CD4-positive, CD25-positive, alpha-beta regulatory T cell (primary cell): ENCODE results near the gene IQCF5. TPM values are rescaled to one million over a fixed set of nuclear protein-coding genes. Genes with fewer than 3 reads are reported as not detected.
"Not testable (repeated sequence)": the region's sequence is repeated elsewhere in the genome, so short reads cannot be mapped to it uniquely, and the experiment has no call there.

Experiments used
- ATAC-seq, 2 donors: fragments of 150-1000 bp; cut with Tn5 transposase; one replicate each; pipeline ENCODE4 v1.10.0; 2021; ENCODE audit warnings: low read depth in 2 of 2, moderate number of reproducible peaks in 2 of 2, moderate library complexity in 1 of 2
- DNase-seq, 3 donors: peaks; one replicate each; pipeline versions ENCODE4 v3.0.0 to v3.0.0-alpha.2; 2012 to 2022; ENCODE audit warnings: mixed read lengths in 1 of 3
- H3K27ac ChIP-seq: one replicate; pipeline ENCODE4 v1.7.0; 2013; ENCODE audit warnings: mild to moderate bottlenecking, low read length; ENCODE audit not compliant: insufficient read depth, poor library complexity, severe bottlenecking
- H3K27me3 ChIP-seq: one replicate; pipeline ENCODE4 v1.7.0; 2013; ENCODE audit warnings: low read length; ENCODE audit not compliant: control insufficient read depth, insufficient read depth
- H3K36me3 ChIP-seq: one replicate; pipeline ENCODE4 v1.7.0; 2013; ENCODE audit warnings: mild to moderate bottlenecking, low read length, moderate library complexity; ENCODE audit not compliant: control insufficient read depth, insufficient read depth
- H3K4me1 ChIP-seq: 2 replicates; pipeline ENCODE4 v1.7.0; 2013; ENCODE audit warnings: mild to moderate bottlenecking, low read length; ENCODE audit not compliant: insufficient read depth, control insufficient read depth, poor library complexity, severe bottlenecking
- H3K4me3 ChIP-seq: one replicate; pipeline ENCODE4 v1.7.0; 2013; ENCODE audit warnings: low read depth, mild to moderate bottlenecking, low read length, moderate library complexity
- H3K9me3 ChIP-seq, 2 experiments: 1 replicate in 1 of 2; 2 replicates in 1 of 2; pipeline ENCODE4 v1.7.0; 2013; ENCODE audit warnings: low read length in 2 of 2, mild to moderate bottlenecking in 1 of 2, moderate library complexity in 1 of 2; ENCODE audit not compliant: control insufficient read depth in 2 of 2
- H3K27ac Mint-ChIP-seq, 3 donors: one replicate each; pipeline ENCODE4 v1.8.0; 2020 to 2022; ENCODE audit warnings: mild to moderate bottlenecking in 3 of 3, mixed read lengths in 3 of 3, moderate library complexity in 2 of 3
- H3K27me3 Mint-ChIP-seq: one replicate; pipeline ENCODE4 v1.8.0; 2022; ENCODE audit warnings: mild to moderate bottlenecking, mixed read lengths
- H3K36me3 Mint-ChIP-seq: one replicate; pipeline ENCODE4 v1.8.0; 2020; ENCODE audit warnings: mixed read lengths
- H3K4me1 Mint-ChIP-seq, 4 donors: one replicate each; pipeline ENCODE4 v1.8.0; 2020 to 2022; ENCODE audit warnings: mixed read lengths in 4 of 4, mild to moderate bottlenecking in 1 of 4
- H3K4me3 Mint-ChIP-seq, 4 donors: one replicate each; pipeline ENCODE4 v1.8.0; 2020 to 2022; ENCODE audit warnings: mild to moderate bottlenecking in 4 of 4, mixed read lengths in 4 of 4, moderate library complexity in 3 of 4
- H3K9me3 Mint-ChIP-seq, 7 donors: one replicate each; pipeline ENCODE4 v1.8.0; 2020 to 2022; ENCODE audit warnings: mixed read lengths in 7 of 7, mild to moderate bottlenecking in 3 of 7, moderate library complexity in 2 of 7
- polyA plus RNA-seq, 4 donors: library from polyadenylated mRNA; unstranded; fragments of 300-500 nt; fragmentation: Illumina TruSeq; gene quantifications; one replicate each; pipeline ENCODE4 v1.2.3, GENCODE V29; 2021
- total RNA-seq: library from RNA; stranded (reverse); gene quantifications from one replicate; pipeline ENCODE4 v1.2.3, GENCODE V29; 2022

Gene IQCF5
- total RNA-seq (not detected), polyA plus RNA-seq (not detected)

- H3K36me3 Mint-ChIP-seq = no peaks in the 10 kb centered on the region
- Histone ChIP-seq H3K4me3 (no peak within 1 kb of the TSS), H3K27me3 (no peaks in the 10 kb centered on the region), H3K9me3 (no peaks in the 10 kb centered on the region), H3K4me1 (no peaks in the 10 kb centered on the region), H3K36me3 (no peaks in the 10 kb centered on the region), H3K27ac (no peak within 1 kb of the TSS)
- no peak within 1 kb of the TSS for H3K27ac Mint-ChIP-seq
- DNase-seq = no peak
- no peak for ATAC-seq
- H3K4me3 Mint-ChIP-seq = peak within 1 kb of the TSS in 1 of 4 donors; percentile 74
- peaks cover 22% of the 10 kb centered on the region for H3K27me3 Mint-ChIP-seq
- H3K9me3 Mint-ChIP-seq = peaks cover 0 to 6% (median 0%) of the 10 kb centered on the region in 7 donors
- no peaks in the 10 kb centered on the region for H3K4me1 Mint-ChIP-seq
Measured at GRCh38 chr3:51875501-51875900, at the start of gene IQCF5. TSS of gene IQCF5 (minus strand) at chr3:51875601. CDS start at chr3:51875531, 70 bp downstream.

GRCh38 chr3:51921081-51921578 lies 45.7 kb upstream of the IQCF5 start:
- no peak overlapping the region for H3K27ac ChIP-seq
- Mint-ChIP-seq H3K9me3 (no peaks in the 10 kb centered on the region), H3K27ac (no peak overlapping the region), H3K36me3 (no peaks in the 10 kb centered on the region), H3K4me3 (no peak overlapping the region), H3K27me3 (peaks cover 28% of the 10 kb centered on the region), H3K4me1 (no peaks in the 10 kb centered on the region)
- DNase-seq = no peak
- H3K27me3 ChIP-seq = no peaks in the 10 kb centered on the region
- ATAC-seq = no peak
- no peak overlapping the region for H3K4me3 ChIP-seq
- no peaks in the 10 kb centered on the region for H3K36me3 ChIP-seq
- no peaks in the 10 kb centered on the region for H3K4me1 ChIP-seq
- no peaks in the 10 kb centered on the region for H3K9me3 ChIP-seq

- no peak overlapping the region for H3K27ac Mint-ChIP-seq
- no peak for ATAC-seq
Measured at GRCh38 chr3:51916418-51916817, 41.0 kb upstream of the IQCF5 start.

GRCh38 chr3:51908026-51908425 lies 32.6 kb upstream of the IQCF5 start:
- peaks cover 6% of the 10 kb centered on the region for H3K36me3 Mint-ChIP-seq
- DNase-seq (no peak), ATAC-seq (no peak)
- no peaks in the 10 kb centered on the region for H3K4me1 Mint-ChIP-seq
- H3K4me3 ChIP-seq = no peak overlapping the region
- no peaks in the 10 kb centered on the region for H3K36me3 ChIP-seq
- no peaks in the 10 kb centered on the region for H3K4me1 ChIP-seq
- no peak overlapping the region for H3K27ac Mint-ChIP-seq
- peaks cover 10% of the 10 kb centered on the region for H3K27me3 Mint-ChIP-seq
- peaks cover 0 to 39% (median 3%) of the 10 kb centered on the region in 7 donors for H3K9me3 Mint-ChIP-seq
- H3K9me3 ChIP-seq = peaks cover 0 to 6% of the 10 kb centered on the region in 2 experiments
- H3K4me3 Mint-ChIP-seq = no peak overlapping the region
- no peaks in the 10 kb centered on the region for H3K27me3 ChIP-seq
- H3K27ac ChIP-seq = no peak overlapping the region

More at GRCh38 chr3:51916418-51916817, 41.0 kb upstream of the IQCF5 start:
- H3K4me1 Mint-ChIP-seq = no peaks in the 10 kb centered on the region
- Histone ChIP-seq H3K4me3 (no peak overlapping the region), H3K36me3 (no peaks in the 10 kb centered on the region), H3K9me3 (no peaks in the 10 kb centered on the region), H3K27ac (no peak overlapping the region), H3K4me1 (no peaks in the 10 kb centered on the region), H3K27me3 (no peaks in the 10 kb centered on the region)
- H3K9me3 Mint-ChIP-seq = no peaks in the 10 kb centered on the region
- H3K4me3 Mint-ChIP-seq = no peak overlapping the region
- DNase-seq = no peak
- peaks cover 21% of the 10 kb centered on the region for H3K27me3 Mint-ChIP-seq
- no peaks in the 10 kb centered on the region for H3K36me3 Mint-ChIP-seq

GRCh38 chr3:51904034-51904823 lies 28.8 kb upstream of the IQCF5 start:
- Histone ChIP-seq H3K4me3 (no peak overlapping the region), H3K4me1 (no peaks in the 10 kb centered on the region), H3K36me3 (no peaks in the 10 kb centered on the region), H3K9me3 (peaks cover 0 to 6% of the 10 kb centered on the region in 2 experiments), H3K27ac (no peak overlapping the region), H3K27me3 (no peaks in the 10 kb centered on the region)
- no peak for DNase-seq
- peak overlapping the region in 1 of 3 donors; percentile 1 for H3K27ac Mint-ChIP-seq
- H3K4me3 Mint-ChIP-seq = no peak overlapping the region
- H3K36me3 Mint-ChIP-seq = peaks cover 6% of the 10 kb centered on the region
- H3K4me1 Mint-ChIP-seq = peaks cover 0 to 5% (median 0%) of the 10 kb centered on the region in 4 donors
- H3K27me3 Mint-ChIP-seq = peaks cover 31% of the 10 kb centered on the region
- peaks cover 0 to 35% (median 2%) of the 10 kb centered on the region in 7 donors for H3K9me3 Mint-ChIP-seq
- no peak for ATAC-seq

GRCh38 chr3:51902361-51902760 lies 27.0 kb upstream of the IQCF5 start:
- peak in 1 of 3 donors; percentile 1 for DNase-seq

GRCh38 chr3:51900043-51900442 lies 24.6 kb upstream of the IQCF5 start:
- H3K27ac ChIP-seq, DNase-seq, H3K9me3 Mint-ChIP-seq, H3K4me1 ChIP-seq, ATAC-seq, H3K27ac Mint-ChIP-seq, H3K4me3 Mint-ChIP-seq, H3K4me1 Mint-ChIP-seq, H3K36me3 ChIP-seq, H3K9me3 ChIP-seq, H3K4me3 ChIP-seq, H3K27me3 ChIP-seq, H3K36me3 Mint-ChIP-seq: not testable (repeated sequence)
- peaks cover 50% of the 10 kb centered on the region for H3K27me3 Mint-ChIP-seq

More at GRCh38 chr3:51902361-51902760, 27.0 kb upstream of the IQCF5 start:
- not testable (repeated sequence) for H3K27ac ChIP-seq, ATAC-seq, H3K4me1 Mint-ChIP-seq, H3K4me3 Mint-ChIP-seq, H3K27me3 ChIP-seq, H3K4me1 ChIP-seq, H3K27ac Mint-ChIP-seq, H3K36me3 ChIP-seq, H3K9me3 ChIP-seq, H3K36me3 Mint-ChIP-seq, H3K4me3 ChIP-seq
- Mint-ChIP-seq H3K27me3 (peaks cover 48% of the 10 kb centered on the region), H3K9me3 (peaks cover 0 to 23% (median 3%) of the 10 kb centered on the region in 7 donors)

- no peak for DNase-seq
- Histone ChIP-seq H3K27me3 (no peaks in the 10 kb centered on the region), H3K36me3 (no peaks in the 10 kb centered on the region), H3K4me1 (no peaks in the 10 kb centered on the region), H3K27ac (no peak overlapping the region), H3K9me3 (no peaks in the 10 kb centered on the region), H3K4me3 (no peak overlapping the region)
- Mint-ChIP-seq H3K27me3 (peaks cover 46% of the 10 kb centered on the region), H3K36me3 (no peaks in the 10 kb centered on the region), H3K27ac (no peak overlapping the region), H3K4me3 (no peak overlapping the region), H3K4me1 (peaks cover 0 to 3% (median 0%) of the 10 kb centered on the region in 4 donors), H3K9me3 (peaks cover 0 to 3% (median 0%) of the 10 kb centered on the region in 7 donors)
- ATAC-seq = no peak
Measured at GRCh38 chr3:51897391-51897790, 22.0 kb upstream of the IQCF5 start.
